Melanocyte of skin (primary cell): Measurements from ENCODE around the gene NOP53. TPM values are rescaled to one million over a fixed set of nuclear protein-coding genes. Genes with fewer than 3 reads are reported as not detected.

Source experiments
- small RNA-seq, 2 donors: library from RNA; depleted of rRNA; stranded (forward); fragments of <200 nt; gene quantifications; one replicate each; pipeline ENCODE3, GENCODE V24; 2012
- total RNA-seq, 2 donors: library from RNA; depleted of rRNA; stranded (reverse); fragments of >200 nt; gene quantifications; 2 replicates each; pipeline ENCODE4 v1.2.3, GENCODE V29; 2012

The NOP53 gene
- 10 to 100 TPM; 28.9 to 36.0 TPM for total RNA-seq

GRCh38 chr19:47745010-47745901 is at the start of gene NOP53:
Gene NOP53 (plus strand): TSS chr19:47745546. CDS start chr19:47745560, 14 bp downstream.

GRCh38 chr19:47713046-47714021 is 32.0 kb upstream of the NOP53 start, which contains the start of gene EHD2:
Gene EHD2 (plus strand): TSS chr19:47713422. CDS start chr19:47716613, 3,191 bp downstream.

GRCh38 chr19:47778049-47778953 is 33.0 kb downstream of the NOP53 start, which contains the start of gene SELENOW:
Gene SELENOW (plus strand): TSS chr19:47778703. CDS start chr19:47778786, 83 bp downstream.

GRCh38 chr19:47804451-47804850 is 59.1 kb downstream of the NOP53 start, which contains the start of gene TPRX1:
Gene TPRX1 (minus strand): TSS chr19:47804551. CDS start chr19:47804539, 12 bp downstream.

Small RNAs within 50 kb of the gene (small RNA-seq; reads per million reads assigned to genes)
- 0 reads per million in 2 donors for gene AC008745.1
- 0 reads per million in 2 donors for gene SNORD23

Other genes with a start within 250 kb of the NOP53 start
- 100 to 1,000 TPM; 269 to 270 TPM for gene NAPA, start 230.5 kb upstream of the NOP53 start, total RNA-seq
- under 1 TPM in 1 of 2 donors, not detected in 1; 0.69 TPM for gene ZNF541, start 172.4 kb upstream of the NOP53 start, total RNA-seq
- 10 to 100 TPM in 1 of 2 donors, 1 to 10 TPM in 1; 7.3 to 11.7 TPM for gene BICRA, start 136.4 kb upstream of the NOP53 start, total RNA-seq
- 10 to 100 TPM; 14.5 to 18.3 TPM for gene EHD2, start 32.1 kb upstream of the NOP53 start, total RNA-seq
- 100 to 1,000 TPM; 130 to 193 TPM for gene SELENOW, start 33.2 kb downstream of the NOP53 start, total RNA-seq
- not detected for gene TPRX1, start 59.0 kb downstream of the NOP53 start, total RNA-seq
- not detected for gene CRX, start 76.4 kb downstream of the NOP53 start, total RNA-seq
- not detected for gene TPRX2, start 113.7 kb downstream of the NOP53 start, total RNA-seq
- gene SULT2A1, start 140.8 kb downstream of the NOP53 start, total RNA-seq = not detected
- gene BSPH1, start 246.6 kb downstream of the NOP53 start, total RNA-seq = not detected
- gene ELSPBP1, start 249.1 kb downstream of the NOP53 start, total RNA-seq = under 1 TPM in 1 of 2 donors, not detected in 1; 0.67 TPM